Ectodermal cell (in vitro differentiated cells): Measurements from ENCODE around the gene SLC30A2.

ENCODE experiments used
- H3K27ac ChIP-seq: 2 replicates; pipeline ENCODE4 v1.7.0; 2013; ENCODE audit warnings: mild to moderate bottlenecking, low read depth, low read length; ENCODE audit not compliant: insufficient read depth, poor library complexity, severe bottlenecking
- H3K27me3 ChIP-seq: 2 replicates; pipeline ENCODE4 v1.7.0; 2013; ENCODE audit warnings: mild to moderate bottlenecking, low read length; ENCODE audit not compliant: insufficient read depth, control insufficient read depth, poor library complexity, severe bottlenecking
- H3K36me3 ChIP-seq: one replicate; pipeline ENCODE4 v1.7.0; 2013; ENCODE audit warnings: low read length; ENCODE audit not compliant: control insufficient read depth, insufficient read depth
- H3K4me1 ChIP-seq: one replicate; pipeline ENCODE4 v1.7.0; 2013; ENCODE audit warnings: low read length; ENCODE audit not compliant: control insufficient read depth, insufficient read depth
- H3K4me3 ChIP-seq: 2 replicates; pipeline ENCODE4 v1.7.0; 2013; ENCODE audit warnings: low read depth, low read length, control low read depth; ENCODE audit not compliant: insufficient read depth
- H3K9me3 ChIP-seq: 2 replicates; pipeline ENCODE4 v1.7.0; 2013; ENCODE audit warnings: mild to moderate bottlenecking, low read length, moderate library complexity; ENCODE audit not compliant: control insufficient read depth
- WGBS, 2 experiments: methylation state at CpG; one replicate each; pipeline ENCODE4 v1.1.7; 2013; ENCODE audit warnings: missing lambda C conversion rate in 2 of 2; 5-methylcytosine and 5-hydroxymethylcytosine counted together

SLC30A2 gene

GRCh38 chr1:25990251-25990650, 55.7 kb downstream of the SLC30A2 start:
- 93 to 99% methylated on average over 5 to 6 of the region's 6 CpGs for WGBS, 2 experiments
- Histone ChIP-seq H3K4me1 (no peaks in the 10 kb centered on the region), H3K36me3 (peaks cover 6% of the 10 kb centered on the region), H3K27ac (no peak overlapping the region), H3K4me3 (no peak overlapping the region), H3K9me3 (no peaks in the 10 kb centered on the region), H3K27me3 (no peaks in the 10 kb centered on the region)

- Histone ChIP-seq H3K27ac (no peak overlapping the region), H3K4me3 (no peak overlapping the region), H3K4me1 (no peaks in the 10 kb centered on the region), H3K9me3 (no peaks in the 10 kb centered on the region), H3K27me3 (no peaks in the 10 kb centered on the region), H3K36me3 (peaks cover 6% of the 10 kb centered on the region)
- 88 to 90% methylated on average over 10 of the region's 11 CpGs for WGBS, 2 experiments
Measured at GRCh38 chr1:25989440-25990234, 56.3 kb downstream of the SLC30A2 start.

- Histone ChIP-seq H3K36me3 (peaks cover 16% of the 10 kb centered on the region), H3K27me3 (no peaks in the 10 kb centered on the region), H3K27ac (no peak overlapping the region), H3K4me3 (no peak overlapping the region), H3K4me1 (no peaks in the 10 kb centered on the region), H3K9me3 (no peaks in the 10 kb centered on the region)
- WGBS, 2 experiments = 93 to 94% methylated on average over 2 of the region's 2 CpGs
Measured at GRCh38 chr1:25987951-25988350, 58.0 kb downstream of the SLC30A2 start.
